Measurements from ENCODE around the gene PTH2R. TPM values are rescaled to one million over a fixed set of nuclear protein-coding genes. Genes with fewer than 3 reads are reported as not detected.
A peak's percentile ranks its signal among the peaks of the same experiment; 100 is the strongest.
"Not testable (repeated sequence)": the region's sequence is repeated elsewhere in the genome, so short reads cannot be mapped to it uniquely, and the experiment has no call there.

PTH2R gene
- total RNA-seq, 1 donor from 2014 or later: not detected

GRCh38 chr2:208392300-208392699 is 14.3 kb upstream of the PTH2R start:
- no peak for DNase-seq (ENCODE audit: low spot score)

- DNase-seq (ENCODE audit: low spot score): not testable (repeated sequence)
These were observed 9.8 kb upstream of the PTH2R start for GRCh38 chr2:208396796-208397195.

- no peak for DNase-seq (ENCODE audit: low spot score)
These were observed 7.4 kb upstream of the PTH2R start for GRCh38 chr2:208399201-208399600.

- peak; percentile 23 for DNase-seq (ENCODE audit: low spot score)
These were observed 1.1 kb downstream of the PTH2R start for GRCh38 chr2:208407667-208408066.

DNA sequence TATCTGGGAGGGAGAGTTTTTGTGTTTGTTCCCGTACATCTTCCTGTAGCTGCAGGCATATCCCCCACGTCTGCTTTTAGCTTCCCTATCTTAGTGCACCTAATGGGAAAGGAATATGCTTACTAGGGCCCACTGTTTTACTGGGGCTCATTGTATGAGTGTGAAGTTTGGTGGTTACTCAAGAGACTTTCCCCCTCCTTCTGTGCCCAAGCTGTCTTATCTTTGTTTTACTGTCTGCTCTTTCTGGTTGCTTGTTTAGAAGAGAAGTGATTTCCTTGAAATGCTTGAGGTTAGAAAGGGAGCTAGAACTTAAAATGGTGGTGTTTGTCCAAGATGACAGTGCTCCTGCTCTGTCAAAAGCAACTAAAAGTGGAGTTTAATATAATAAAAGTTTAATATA is 7.3 kb downstream of the PTH2R start:
- no peak for DNase-seq (ENCODE audit: low spot score)

DNA sequence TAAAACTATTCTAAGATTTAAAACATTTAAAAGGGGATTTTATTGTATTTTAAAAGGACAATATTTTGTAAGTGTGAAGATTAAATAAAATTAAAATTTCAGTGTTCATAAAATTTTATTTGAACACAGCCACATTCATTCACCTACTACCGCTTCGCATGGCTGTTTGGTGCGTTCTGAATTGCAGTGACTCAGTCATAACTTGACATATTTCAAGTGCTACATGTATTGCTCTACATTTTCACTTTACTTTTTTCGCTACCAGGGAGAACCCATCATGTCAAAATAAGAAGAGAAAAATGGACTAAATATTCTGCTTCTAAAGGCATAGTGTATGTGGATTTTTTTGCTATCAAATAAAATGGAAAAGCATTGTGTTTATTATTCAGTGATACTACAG is 8.7 kb downstream of the PTH2R start:
- no peak for DNase-seq (ENCODE audit: low spot score)

- DNase-seq (ENCODE audit: low spot score): no peak
These were observed 9.3 kb downstream of the PTH2R start for GRCh38 chr2:208415897-208416296.

DNA sequence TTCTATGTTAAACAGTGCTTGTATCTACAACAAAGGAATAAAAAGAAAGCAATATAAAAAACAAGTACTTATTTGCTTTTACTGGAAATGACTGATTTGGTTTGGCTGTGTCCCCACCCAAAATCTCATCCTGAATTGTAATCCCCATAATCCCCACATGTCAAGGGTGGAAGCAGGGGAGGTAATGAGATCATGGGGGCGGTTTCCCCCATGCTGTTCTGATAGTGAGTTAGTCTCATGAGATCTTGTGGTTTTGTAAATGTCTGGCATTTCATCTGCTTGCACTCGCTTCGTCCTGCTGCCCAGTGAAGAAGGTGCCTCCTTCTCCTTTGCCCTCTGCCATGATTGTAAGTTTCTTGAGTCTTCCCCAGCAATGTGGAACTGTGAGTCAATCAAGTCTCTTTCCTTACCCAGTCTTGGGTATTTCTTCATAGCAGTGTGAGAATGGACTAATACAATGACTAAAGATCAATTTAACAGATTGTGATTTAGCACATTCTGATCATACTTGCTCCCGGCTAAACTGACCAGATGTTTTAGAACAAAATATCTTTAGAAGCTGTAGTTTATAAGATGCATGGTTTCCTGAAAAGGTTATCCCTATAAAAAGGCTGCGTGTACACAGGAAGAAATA is 19.9 kb downstream of the PTH2R start:
- peak; percentile 11 for DNase-seq (ENCODE audit: low spot score)

DNA sequence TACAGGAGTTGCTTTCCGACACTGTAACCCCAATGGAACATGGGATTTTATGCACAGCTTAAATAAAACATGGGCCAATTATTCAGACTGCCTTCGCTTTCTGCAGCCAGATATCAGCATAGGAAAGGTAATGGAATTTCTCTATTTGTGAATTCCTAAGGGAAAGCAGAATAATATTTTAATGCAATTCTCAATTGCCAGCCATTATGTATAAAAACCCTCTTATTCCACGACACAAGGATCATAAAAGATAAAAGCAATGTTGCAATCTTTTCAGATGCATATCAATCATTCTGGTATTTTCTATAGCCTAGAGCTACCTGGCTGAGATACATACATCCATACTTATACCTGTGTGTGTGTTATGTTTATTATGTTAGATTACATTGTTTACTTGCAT is 31.2 kb downstream of the PTH2R start:
- no peak for DNase-seq (ENCODE audit: low spot score)

GRCh38 chr2:208440716-208441115 is 34.1 kb downstream of the PTH2R start:
- no peak for DNase-seq (ENCODE audit: low spot score)

DNA sequence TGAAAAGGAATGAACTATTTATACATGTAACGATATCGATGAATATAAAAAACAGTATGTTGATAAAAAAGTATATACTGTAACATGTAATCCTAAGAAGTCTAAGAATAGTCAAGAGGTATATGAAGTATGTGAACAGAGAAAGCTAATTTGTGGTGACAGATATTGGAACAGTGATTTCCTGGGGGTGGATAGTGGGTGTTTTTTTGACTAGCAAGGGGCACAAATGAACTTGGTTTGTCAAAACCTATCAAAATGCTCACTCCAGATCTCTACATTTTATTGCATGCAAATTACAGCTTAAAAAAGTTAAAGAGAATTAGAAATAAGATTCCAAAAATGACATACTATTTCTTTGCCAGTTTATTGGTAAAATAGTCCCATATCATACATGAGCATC is 35.4 kb downstream of the PTH2R start:
- DNase-seq (ENCODE audit: low spot score): no peak

GRCh38 chr2:208447447-208447846 is 40.9 kb downstream of the PTH2R start:
- not testable (repeated sequence) for DNase-seq (ENCODE audit: low spot score)

DNA sequence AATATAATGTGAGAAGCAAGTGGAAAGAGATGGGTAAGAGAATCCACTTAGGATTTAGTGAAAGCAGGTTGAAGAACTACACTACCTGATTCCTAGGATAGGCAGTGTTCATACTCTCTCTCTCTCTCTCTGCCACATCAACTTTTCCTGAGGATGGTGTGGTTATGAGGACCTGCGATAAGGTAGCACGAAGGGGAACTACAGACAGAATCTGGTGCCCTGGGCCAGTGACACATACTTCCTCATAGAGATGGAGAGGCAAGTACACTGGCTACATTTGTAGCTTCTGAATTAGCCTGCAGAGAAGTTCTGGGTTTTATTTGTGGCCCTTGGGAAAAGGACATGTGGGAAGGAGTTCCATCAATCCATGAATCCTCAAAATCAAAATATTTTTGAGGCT is 44.5 kb downstream of the PTH2R start:
- no peak for DNase-seq (ENCODE audit: low spot score)

GRCh38 chr2:208454861-208455260 is 48.3 kb downstream of the PTH2R start:
- no peak for DNase-seq (ENCODE audit: low spot score)

DNA sequence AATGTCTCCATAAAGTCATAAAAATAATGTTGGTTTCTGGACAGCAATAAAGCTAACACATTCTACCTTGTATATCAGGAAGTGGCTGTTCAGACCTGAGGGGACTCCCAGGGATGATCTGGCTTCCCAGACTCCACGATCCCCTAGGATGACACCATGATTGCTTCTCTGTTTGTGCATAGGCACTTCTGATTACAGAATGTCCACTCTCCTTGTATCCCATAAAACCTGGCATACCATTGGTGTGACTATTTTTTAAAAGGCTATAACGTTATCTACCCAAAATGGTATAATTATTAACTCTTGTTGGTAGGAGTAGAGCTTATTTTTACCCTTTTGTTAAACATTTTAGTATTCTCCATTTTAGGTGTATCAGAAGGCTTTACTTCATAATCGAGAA is 57.1 kb downstream of the PTH2R start:
- DNase-seq (ENCODE audit: low spot score): no peak

DNA sequence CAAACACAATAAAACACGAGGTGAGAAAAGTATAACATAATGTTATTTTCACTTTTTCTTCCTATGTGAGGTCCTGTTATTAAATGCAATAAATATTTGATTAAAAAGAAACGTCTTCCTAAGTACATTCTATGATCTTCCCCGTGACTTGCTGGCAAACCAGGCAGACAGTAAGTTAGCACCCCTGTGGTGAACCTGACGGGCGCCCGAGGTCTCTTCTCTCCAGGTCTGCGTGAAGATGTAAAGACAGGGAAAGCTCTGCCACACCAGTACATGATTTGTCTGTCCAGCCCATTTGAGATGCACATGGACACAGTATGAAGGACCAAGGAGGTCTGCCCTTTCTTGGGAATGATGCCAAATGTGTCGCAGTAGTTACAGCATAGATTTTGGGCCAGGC is 57.6 kb downstream of the PTH2R start:
- no peak for DNase-seq (ENCODE audit: low spot score)

GRCh38 chr2:208466151-208466919 is 59.7 kb downstream of the PTH2R start:
- DNase-seq (ENCODE audit: low spot score): peak; percentile 43

- peak; percentile 29 for DNase-seq (ENCODE audit: low spot score)
These were observed 60.3 kb downstream of the PTH2R start for GRCh38 chr2:208466920-208467298.

GRCh38 chr2:208467564-208467963 is 61.0 kb downstream of the PTH2R start:
- DNase-seq (ENCODE audit: low spot score): peak; percentile 47

DNA sequence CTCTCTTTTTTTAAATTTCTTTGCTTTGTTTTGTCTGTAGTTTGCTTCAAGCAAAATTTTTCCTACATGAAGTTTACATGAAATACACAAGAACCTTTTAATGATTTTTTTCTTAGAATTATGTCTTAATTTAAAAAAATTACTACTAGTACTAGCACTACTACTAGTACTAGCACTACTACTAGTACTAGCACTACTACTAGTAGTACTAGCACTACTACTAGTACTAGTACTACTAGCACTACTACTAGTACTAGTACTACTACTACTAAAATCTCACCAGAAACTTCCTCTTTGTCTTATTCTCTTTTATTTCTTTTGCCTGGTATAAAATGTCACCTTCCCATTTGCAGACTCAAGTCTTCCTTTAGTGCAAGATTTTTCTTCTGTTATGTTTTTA is 71.1 kb downstream of the PTH2R start:
- DNase-seq (ENCODE audit: low spot score): no peak

DNA sequence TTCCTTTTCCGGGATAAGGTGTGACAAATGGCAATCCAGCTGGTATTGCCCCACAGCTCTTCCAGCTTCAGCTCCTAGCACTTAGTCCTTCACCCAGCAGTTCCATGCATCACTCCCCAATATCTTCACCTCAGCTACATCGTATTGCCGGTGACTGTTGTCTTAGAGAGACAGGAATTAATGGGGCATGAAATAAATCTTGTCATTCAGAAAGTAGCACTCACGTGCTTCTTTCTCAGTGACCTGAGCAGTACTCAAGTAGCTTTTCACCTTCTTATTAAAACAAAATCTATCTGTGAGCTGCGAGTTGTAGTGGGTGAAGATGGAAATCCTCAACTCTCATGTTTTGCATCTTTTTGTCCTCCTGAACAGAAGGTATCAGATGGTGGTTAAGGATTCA is 72.8 kb downstream of the PTH2R start:
- DNase-seq (ENCODE audit: low spot score): no peak

GRCh38 chr2:208481945-208482344 is 75.4 kb downstream of the PTH2R start:
- not testable (repeated sequence) for DNase-seq (ENCODE audit: low spot score)

DNA sequence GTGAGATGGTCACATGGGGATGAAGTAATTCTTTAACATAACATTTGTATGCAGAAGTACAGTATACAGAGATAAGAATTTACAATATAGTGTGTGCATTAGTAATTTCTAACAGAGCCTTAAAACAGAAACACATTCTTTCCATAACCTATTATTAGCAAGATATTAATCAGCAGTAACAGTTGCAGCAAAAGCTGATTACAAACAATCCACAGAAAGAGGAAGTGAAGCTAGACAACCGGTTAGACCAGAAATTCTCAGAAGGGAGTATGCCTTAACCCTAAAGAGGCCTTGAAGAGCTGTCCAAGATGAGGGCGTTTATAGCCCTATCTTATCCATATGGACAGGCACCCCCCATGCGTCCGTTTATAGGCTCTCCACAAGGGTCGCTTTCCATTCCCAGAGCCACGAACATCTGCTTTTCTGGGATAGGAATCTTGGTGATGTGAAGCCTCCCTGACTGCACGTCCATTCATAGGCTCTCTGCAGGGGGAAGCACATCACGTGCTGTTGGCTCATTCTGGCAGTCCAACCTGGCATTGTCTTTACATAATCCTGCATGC is 75.9 kb downstream of the PTH2R start:
- not testable (repeated sequence) for DNase-seq (ENCODE audit: low spot score)

All from umbilical cord (tissue), 2 donors.